ENCODE measurements around the gene ARL6IP5.

ARL6IP5 gene

GRCh38 chr3:69115731-69116130, 31.0 kb downstream of the ARL6IP5 start:
- Histone ChIP-seq H3K36me3 (no peaks in the 10 kb centered on the region), H3K4me3 (ENCODE audit: low read depth, low read length) (no peak overlapping the region), H3K9me3 (ENCODE audit: severe bottlenecking) (no peaks in the 10 kb centered on the region), H3K27ac (no peak overlapping the region), H3K27me3 (ENCODE audit: insufficient read depth, low read depth, severe bottlenecking) (no peaks in the 10 kb centered on the region)
- TF ChIP-seq, protein P1, sequence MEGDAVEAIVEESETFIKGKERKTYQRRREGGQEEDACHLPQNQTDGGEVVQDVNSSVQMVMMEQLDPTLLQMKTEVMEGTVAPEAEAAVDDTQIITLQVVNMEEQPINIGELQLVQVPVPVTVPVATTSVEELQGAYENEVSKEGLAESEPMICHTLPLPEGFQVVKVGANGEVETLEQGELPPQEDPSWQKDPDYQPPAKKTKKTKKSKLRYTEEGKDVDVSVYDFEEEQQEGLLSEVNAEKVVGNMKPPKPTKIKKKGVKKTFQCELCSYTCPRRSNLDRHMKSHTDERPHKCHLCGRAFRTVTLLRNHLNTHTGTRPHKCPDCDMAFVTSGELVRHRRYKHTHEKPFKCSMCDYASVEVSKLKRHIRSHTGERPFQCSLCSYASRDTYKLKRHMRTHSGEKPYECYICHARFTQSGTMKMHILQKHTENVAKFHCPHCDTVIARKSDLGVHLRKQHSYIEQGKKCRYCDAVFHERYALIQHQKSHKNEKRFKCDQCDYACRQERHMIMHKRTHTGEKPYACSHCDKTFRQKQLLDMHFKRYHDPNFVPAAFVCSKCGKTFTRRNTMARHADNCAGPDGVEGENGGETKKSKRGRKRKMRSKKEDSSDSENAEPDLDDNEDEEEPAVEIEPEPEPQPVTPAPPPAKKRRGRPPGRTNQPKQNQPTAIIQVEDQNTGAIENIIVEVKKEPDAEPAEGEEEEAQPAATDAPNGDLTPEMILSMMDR (IDR thresholded peaks at IDR 0.05; ENCODE audit: low read depth, low read length), result no peak
- DNase-seq, result no peak

DNA sequence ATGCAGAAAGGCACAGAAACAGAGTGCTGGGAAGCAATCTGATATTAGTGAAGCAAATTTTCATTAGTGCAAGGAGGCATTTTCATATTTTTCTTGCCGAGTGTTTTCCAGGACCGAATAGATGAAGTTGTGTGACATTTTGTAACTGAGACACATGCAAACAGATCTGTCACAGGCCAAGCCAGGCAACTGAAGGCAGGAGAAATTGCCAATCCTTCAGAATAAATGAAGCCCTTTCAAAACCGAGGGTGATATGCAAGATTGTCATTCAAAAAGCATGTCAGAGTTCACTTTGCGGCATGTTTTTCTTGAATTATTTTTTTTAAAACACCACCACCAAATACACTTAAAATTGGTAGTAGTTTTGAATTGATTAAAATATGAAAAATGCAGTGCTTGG, 31.4 kb downstream of the ARL6IP5 start:
- no peak for DNase-seq
- no peak overlapping the region for H3K4me3 ChIP-seq (ENCODE audit: low read depth, low read length)

DNA sequence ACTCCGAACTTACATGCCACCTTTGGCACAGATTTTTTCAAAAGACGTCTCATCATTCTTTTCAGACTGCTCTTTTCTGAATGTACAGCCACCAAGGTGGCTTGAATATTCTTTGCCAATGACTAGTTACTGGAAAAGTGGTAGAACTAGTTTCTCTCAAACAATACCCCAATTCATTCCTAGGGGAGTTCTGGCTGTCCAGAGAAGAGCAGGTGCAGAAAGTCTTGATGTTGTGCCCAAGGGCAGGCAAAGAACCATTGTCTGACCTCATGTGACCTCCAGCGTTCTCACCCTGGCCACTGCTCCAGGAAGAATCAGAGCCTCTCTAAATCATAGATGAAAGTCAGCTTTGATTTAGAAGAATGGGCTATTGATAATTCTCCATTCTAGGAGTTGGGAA, 32.2 kb downstream of the ARL6IP5 start:
- TF ChIP-seq, protein P1 (IDR thresholded peaks at IDR 0.05; ENCODE audit: low read depth, low read length), result no peak
- no peak for DNase-seq
- Histone ChIP-seq H3K27ac (no peak overlapping the region), H3K27me3 (ENCODE audit: insufficient read depth, low read depth, severe bottlenecking) (no peaks in the 10 kb centered on the region), H3K4me3 (ENCODE audit: low read depth, low read length) (no peak overlapping the region), H3K36me3 (no peaks in the 10 kb centered on the region), H3K9me3 (ENCODE audit: severe bottlenecking) (no peaks in the 10 kb centered on the region)

More for the DNA sequence above, 31.4 kb downstream of the ARL6IP5 start:
- Histone ChIP-seq H3K36me3 (no peaks in the 10 kb centered on the region), H3K27ac (no peak overlapping the region), H3K27me3 (ENCODE audit: insufficient read depth, low read depth, severe bottlenecking) (no peaks in the 10 kb centered on the region), H3K9me3 (ENCODE audit: severe bottlenecking) (no peaks in the 10 kb centered on the region)
- TF ChIP-seq, protein P1 (IDR thresholded peaks at IDR 0.05; ENCODE audit: low read depth, low read length), result no peak

GRCh38 chr3:69118555-69118954, 33.8 kb downstream of the ARL6IP5 start:
- DNase-seq, result no peak
- Histone ChIP-seq H3K27me3 (ENCODE audit: insufficient read depth, low read depth, severe bottlenecking) (no peaks in the 10 kb centered on the region), H3K4me3 (ENCODE audit: low read depth, low read length) (no peak overlapping the region), H3K27ac (no peak overlapping the region), H3K36me3 (no peaks in the 10 kb centered on the region), H3K9me3 (ENCODE audit: severe bottlenecking) (no peaks in the 10 kb centered on the region)
- TF ChIP-seq, protein P1 (IDR thresholded peaks at IDR 0.05; ENCODE audit: low read depth, low read length), result no peak

DNA sequence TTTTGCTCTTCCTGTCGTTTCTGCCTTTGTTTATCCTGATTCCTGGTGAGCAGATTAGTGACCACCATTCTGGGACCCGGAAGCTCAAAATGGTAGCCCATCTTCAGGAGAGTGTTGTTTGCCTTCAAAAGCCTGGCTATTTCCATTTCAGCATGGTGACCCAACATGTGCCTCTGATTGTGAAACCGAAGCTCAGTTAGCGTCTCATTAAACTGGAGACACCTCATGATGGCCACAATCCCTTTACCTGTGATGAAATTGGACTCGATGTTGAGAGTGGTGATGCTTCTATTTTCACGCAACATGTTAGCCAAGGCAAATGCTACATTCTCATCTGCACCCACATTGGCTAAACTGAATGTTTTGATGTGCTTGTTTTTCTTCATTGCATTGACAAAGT, 34.4 kb downstream of the ARL6IP5 start:
- no peaks in the 10 kb centered on the region for H3K27me3 ChIP-seq (ENCODE audit: insufficient read depth, low read depth, severe bottlenecking)
- H3K4me3 ChIP-seq (ENCODE audit: low read depth, low read length), result no peak overlapping the region
- no peaks in the 10 kb centered on the region for H3K36me3 ChIP-seq
- TF ChIP-seq, protein P1 (IDR thresholded peaks at IDR 0.05; ENCODE audit: low read depth, low read length), result no peak
- no peak for DNase-seq
- no peaks in the 10 kb centered on the region for H3K9me3 ChIP-seq (ENCODE audit: severe bottlenecking)
- H3K27ac ChIP-seq, result no peak overlapping the region

DNA sequence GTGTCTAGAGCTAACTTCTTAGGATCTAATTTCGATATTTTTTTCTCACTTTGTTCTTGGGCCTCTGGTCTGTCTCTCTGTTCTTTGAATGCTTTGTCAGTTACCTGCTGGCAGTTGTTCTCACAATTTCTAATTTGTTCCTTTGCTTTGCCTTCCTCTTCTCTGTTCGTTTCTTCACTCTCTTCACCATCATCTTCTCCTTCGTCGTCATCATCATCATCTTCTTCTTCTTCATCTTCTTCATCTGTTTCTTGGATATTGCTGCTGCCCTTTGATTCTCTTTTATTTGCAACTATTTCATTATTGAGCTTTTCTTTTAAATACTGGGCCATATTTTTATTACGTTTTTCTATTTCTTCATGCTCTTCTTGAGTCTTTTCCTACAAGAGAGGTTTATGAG, 34.9 kb downstream of the ARL6IP5 start:
- no peak for DNase-seq
- TF ChIP-seq, protein P1 (IDR thresholded peaks at IDR 0.05; ENCODE audit: low read depth, low read length), result no peak
- Histone ChIP-seq H3K36me3 (no peaks in the 10 kb centered on the region), H3K4me3 (ENCODE audit: low read depth, low read length) (no peak overlapping the region), H3K9me3 (ENCODE audit: severe bottlenecking) (no peaks in the 10 kb centered on the region), H3K27ac (no peak overlapping the region), H3K27me3 (ENCODE audit: insufficient read depth, low read depth, severe bottlenecking) (no peaks in the 10 kb centered on the region)
